Limb (tissue), 2 donors: ENCODE data around the gene EBPL.
"Not testable (repeated sequence)": the region's sequence is repeated elsewhere in the genome, so short reads cannot be mapped to it uniquely, and the experiment has no call there.

Experiments
- DNase-seq, 2 donors: peaks; one replicate each; pipeline ENCODE4 v3.0.0-alpha.2; 2016; ENCODE audit errors: extremely low spot score in 2 of 2

EBPL gene

DNA sequence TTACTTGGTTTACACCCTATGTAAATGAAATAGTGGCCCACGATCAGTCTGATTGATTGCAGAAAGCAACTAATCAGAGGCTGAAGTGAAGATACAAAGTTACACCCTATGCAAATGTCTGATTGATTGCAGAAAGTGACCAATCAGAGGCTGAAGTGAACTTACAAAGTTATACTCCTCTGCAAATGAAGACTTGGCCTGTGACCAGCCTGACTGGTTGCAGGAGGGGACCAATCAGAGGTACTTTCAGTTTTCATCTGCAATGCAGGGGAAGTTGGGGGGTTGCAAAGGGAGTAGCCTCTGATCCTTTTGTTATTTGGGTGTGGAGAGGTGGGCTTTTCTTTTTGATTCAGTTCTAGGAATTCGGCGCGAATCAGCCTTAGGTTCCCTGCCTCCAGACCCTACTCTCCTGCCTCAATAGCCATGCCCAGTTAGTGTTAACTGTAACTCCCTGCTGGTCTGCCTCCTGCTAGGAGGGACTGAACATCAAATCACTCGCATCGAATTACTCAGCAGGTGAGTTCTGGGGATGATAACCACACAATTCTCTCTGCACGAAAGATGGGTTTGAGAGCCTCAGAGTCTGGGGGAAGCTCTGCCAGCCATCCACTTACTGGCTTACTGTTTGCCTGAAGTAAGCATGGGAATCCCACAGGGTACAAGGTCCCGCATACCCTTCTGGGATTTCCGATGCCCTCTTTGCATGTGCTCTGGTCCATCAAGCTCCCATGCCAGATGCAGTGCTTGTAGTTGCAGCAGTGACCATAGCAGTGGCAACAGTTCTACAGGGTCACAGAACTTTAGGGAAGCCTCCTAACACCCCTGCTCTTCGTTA lies 55.5 kb downstream of the EBPL start:
- DNase-seq = no peak

DNA sequence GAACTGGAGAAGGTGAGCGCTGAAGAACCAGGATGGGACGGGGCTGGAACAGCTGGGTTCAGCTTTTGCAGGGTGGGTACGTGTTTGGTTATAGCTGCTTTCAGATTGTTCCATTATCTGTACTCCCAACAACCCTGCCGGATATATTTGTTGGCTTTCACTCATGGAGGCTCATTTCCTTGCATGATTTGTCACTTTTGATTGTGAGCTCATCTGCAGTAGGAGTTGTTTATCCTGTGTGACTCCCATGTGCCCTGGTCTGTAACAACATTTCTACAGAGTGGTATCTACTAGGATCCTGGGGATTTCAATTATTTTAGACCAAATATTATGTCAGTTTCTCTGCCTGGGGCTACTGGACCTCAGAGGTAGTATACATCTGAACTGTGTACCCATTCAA lies 57.6 kb downstream of the EBPL start:
- no peak for DNase-seq

DNA sequence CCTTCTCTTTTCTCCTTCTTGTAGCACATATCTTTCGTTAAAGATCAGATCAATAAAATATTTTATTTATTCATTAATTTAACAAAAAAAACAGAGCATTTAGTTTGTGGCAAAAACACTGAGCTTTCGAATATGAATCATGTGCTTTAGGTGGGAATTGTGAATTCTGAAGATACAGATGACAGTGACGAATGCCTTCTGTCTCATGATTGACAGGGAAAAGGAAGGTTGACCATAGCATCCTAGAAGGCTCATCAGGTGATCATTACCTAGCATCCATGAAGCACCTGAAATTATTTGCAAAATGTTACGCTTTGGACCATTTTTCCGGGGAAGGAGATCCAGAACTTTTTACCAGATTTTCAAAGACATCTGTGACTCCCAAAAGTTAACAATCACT lies 59.1 kb downstream of the EBPL start:
- DNase-seq = no peak

DNA sequence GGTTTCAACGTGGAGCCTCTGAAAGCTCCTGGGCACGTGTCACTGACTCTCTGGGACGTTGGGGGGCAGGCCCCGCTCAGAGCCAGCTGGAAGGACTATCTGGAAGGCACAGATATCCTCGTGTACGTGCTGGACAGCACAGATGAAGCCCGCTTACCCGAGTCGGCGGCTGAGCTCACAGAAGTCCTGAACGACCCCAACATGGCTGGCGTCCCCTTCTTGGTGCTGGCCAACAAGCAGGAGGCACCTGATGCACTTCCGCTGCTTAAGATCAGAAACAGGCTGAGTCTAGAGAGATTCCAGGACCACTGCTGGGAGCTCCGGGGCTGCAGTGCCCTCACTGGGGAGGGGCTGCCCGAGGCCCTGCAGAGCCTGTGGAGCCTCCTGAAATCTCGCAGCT lies 60.7 kb downstream of the EBPL start:
- no peak for DNase-seq

DNA sequence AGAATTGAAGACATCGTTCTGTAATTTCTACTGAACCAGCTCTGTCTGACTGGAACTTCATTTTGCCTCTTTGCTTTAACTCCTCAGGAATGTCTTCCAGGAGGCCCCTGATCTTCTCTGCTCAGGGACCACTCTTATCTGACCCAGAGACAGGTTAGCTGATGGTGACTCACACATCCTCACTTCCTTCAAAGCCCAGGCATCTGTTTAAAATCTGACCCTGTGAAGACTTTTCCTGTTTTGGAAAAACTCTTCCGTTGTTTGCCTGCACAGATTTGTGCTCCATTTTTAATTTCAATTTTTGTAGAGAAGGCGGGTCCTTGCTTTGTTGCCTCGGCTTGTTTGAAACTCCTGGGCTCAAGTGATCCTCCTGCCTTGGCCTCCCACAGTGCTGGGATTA lies 61.3 kb downstream of the EBPL start:
- DNase-seq = no peak

DNA sequence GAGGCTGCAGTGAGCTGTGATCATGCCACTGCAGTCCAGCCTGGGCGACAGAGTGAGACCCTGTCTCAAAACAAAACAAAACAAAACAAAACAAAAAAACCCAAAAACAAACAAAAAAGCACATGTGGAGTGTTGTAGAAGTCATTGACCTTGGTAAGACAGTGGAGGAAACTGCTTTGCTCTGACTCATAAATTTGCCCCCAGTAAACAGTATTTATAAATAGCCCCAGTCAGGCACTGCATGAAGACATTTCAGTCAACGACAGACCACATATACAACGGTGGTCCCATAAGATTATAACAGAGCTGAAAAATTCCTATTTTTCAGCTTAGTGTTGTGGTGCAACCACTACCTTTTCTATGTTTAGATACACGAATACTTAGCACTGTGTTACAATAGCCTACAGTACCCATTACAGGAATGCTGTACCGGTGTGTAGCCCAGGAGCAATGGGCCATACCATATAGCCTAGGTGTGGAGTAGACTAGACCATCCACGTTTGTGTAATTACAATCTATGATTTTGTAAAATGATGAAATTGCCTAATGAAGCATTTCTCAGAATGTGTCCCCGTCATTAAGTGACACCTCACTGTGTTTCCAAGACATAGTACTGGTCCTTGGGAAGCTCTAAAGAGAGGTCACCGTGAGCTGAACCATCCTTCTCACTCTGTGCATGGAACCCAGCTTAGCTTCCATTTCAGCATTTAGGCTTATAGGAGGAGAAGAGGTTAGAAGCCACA lies 61.9 kb downstream of the EBPL start:
- DNase-seq = no peak

DNA sequence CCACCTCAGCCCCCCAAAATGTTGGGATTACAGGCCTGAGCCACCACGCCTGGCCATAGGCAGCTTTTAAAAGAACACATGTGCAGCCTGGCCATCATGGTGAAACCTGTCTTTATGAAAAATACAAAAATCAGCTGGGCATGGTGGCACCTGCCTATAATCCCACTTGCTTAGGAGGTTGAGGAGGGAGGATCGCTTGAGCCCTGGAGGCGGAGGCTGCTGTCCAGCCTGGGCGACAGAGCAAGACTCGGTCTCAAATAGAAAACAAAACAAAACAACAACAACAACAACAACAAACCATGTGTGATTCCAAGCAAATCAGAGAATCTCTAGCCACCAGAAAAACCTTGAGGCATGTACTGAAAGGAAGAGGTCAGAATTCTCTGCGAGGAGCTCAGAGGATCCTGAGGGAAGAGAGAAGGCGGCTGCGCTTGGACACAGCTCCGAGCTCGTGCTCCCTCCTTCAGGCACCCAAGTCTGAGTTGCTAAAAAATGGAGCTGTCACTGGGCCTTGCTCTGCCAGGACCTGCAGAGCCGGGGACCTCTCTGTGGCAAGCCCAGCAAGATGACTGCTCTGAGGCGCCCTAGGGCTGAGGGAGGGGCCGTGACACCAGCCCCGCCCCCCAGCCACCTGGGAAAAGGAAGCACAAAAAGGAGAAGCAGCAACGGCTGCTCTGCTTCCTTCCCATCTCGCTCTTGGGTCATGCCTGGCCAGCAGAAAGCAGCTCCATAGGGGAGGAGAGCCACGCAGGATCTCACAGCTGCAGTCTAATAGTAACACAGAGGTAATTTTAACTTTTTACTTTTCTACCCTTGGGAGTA lies 63.2 kb downstream of the EBPL start, which contains the start of gene ARL11:
Gene ARL11, plus strand, starts transcription at position 677 of the 822 bp plus-strand sequence. CDS start 1,941 bp downstream, outside the sequence.
- peak in 1 of 2 donors; percentile 52 for DNase-seq

DNA sequence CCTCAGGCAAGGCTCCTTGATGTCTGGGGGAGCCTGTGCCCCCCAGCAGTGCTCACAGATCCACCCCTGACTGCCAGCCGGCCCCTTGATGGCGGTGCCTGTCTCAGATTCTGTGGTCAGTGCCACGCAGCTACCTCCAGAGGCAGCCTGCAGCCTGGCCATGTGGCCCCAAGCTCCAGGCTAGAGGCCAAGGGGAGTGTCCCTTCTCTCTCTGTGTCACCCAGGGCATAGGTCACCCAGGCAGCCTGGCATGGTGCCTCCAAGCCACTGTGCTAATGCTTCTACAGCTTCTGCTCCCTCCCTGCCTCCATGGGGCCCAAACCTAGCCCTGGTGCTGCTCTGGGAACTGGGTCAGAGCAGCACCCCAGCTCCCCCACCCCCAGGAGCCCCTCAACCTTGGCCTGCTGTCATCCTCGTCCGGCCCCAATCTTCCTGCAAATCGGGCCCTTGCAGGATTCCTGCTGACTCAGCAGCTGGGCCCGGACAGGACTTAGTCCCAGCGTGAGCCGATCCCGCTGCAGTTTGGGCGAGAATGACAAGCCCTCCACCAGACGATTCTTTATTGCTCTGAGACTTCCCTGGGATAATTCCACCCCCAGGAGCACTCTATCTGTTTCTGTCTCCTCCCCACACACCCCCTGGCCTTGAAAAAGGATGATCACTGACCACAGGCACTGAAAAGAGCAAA lies 65.8 kb downstream of the EBPL start:
- no peak for DNase-seq

DNA sequence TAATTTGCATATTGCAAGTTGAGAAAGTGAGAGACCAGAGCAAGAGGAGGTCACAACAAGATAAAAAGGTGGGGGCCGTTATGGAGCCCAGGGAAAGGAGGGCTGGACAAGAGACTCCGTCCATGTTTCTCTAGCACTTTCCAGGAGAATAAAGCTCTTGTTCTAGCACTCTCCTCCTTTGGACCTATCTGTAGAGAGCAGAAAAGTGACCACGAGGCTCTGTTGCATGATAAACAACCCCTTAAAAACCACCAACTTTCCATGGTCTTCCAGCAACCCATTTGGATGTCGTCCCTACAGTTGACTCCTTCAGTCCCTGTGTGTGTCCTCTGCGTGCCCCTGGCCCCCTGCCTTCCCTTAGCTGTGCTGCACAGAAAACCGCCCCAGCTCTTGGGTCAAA lies 67.1 kb downstream of the EBPL start:
- no peak for DNase-seq

DNA sequence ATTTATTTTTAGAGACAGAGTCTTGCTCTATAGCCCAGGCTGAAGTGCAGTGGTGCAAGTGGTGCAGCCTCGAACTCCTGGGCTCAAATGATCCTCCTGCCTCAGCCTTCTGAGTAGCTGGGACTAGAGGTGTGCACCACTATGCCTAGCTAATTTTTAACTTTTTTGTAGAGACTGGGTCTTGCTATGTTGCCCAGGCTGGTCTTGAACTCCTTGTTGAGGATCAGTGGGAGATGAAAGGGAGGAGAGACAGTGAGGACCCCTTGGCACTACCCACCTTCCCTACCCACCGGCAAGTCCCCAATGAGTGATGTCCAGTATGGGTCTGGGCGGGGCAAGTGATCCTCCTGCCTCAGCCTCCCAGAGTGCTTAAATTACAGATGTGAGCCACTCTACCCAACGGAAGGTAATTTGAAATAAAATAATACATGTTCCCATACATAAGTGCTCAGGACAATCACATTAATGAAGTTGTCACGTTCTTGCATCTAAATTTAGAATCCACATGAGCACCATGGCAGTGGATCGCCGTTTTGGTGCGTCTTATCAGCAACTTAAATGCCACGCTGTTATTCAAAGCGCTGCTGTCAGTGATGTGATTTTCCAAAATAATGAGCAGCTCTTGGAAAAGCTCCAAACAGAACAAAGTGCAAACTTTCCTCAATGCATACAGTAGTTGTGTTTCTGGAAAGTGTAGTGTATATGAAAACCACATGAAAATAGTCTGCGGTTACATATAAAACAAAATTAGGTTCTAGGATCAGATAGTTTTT lies 68.9 kb downstream of the EBPL start:
- no peak for DNase-seq

DNA sequence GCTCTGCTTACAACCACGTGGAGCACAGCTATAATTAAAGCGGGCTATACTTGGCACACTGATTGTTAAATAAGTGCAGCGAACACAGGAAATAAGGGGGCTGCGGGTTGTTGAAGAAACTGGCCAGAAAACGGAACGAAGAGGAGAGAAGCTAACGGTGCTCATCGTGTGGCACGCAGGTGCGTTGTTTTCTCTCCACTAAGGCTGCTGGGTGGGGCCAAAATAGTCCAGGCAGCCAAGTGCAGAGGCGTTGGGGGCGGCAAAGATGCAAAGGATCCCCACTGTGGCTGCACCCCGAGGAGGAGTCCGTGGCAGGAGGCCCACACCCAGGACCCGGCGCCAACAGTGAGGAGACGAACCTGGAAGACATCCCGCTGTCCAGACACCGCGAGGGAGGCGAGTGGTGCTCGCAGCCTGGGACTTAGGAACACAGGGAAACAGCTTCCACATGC lies 71.1 kb downstream of the EBPL start:
- DNase-seq = no peak

DNA sequence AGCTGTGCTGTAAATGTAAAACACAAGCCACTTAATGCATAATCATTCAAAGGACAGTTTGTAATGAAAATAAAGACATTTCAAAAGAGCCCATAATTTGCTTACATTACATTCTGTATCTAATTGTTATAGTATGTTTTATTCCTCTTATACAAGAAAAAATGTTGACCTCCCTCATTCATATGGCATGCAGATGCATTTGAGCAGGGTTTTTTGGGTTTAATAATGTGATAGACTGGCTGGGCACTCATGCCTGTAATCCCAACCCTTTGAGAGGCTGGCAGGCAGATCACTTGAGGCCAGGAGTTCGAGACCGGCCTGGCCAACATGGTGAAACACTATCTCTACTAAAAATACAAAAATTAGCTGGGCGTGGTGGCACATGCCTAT lies 74.6 kb downstream of the EBPL start:
- DNase-seq = no peak

DNA sequence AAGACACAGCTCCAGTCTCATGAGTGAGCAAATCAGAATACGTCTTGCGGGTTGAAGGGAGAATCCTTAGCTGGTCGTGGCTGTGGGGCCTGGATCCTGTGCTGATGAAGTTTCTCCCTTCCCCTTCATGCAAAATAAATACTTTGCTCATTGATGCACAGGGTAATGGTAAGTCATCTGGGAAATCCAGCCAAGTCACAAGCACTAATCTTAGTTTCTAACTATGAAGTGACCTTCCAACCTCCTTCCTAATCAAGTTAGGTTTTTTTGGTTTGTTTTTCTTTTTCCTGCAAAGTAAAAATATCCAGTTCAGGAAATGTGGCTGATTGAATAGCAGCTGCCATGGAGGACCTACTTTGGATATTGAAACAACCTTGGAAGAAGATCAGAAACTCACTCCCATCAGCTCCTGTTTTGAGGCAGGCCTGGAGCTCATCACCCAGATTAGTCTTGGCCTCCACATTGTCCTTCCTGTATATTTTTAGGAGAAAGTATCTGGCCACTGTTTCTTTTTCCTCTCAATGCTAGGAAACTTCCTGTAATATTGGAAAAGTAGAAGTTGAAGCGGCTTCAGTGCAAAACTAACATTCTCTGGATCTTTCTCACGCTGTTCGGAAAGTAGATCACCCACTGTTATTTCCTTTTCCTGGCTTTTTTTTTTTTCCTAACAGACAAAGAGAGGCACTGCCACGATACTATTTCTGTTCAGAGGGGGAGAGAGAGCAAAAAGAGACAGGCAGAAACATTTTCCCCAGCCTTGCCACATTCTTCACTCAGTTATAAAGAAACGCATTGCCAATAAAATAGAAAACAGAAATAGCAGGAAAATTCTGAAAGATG lies 75.2 kb downstream of the EBPL start:
- DNase-seq = no peak

DNA sequence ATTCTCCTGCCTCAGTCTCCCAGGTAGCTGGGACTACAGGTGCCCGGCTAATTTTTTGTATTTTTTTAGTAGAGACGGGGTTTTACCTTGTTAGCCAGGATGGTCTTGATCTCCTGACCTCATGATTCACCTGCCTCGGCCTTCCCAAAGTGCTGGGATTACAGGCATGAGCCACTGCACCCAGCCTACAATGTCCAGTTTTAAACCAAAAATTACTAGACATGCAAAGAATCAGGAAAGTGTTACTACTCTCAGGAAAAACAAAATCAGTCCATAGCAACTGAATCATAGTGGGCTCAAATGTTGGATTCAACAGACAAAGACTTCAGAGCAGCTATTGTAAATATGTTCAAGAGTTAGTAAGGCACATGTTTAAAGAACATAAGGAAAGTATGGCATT lies 79.2 kb downstream of the EBPL start:
- DNase-seq = not testable (repeated sequence)
